WERI-Rb-1 (cell line): ENCODE data around the gene CMSS1.

Experiments used
- DNase-seq: peaks from one replicate; pipeline ENCODE4 v3.0.0-alpha.2; 2020
- H3K27ac ChIP-seq: fragments of 250-450 bp; sonication (Bioruptor Pico); 2 replicates; pipeline ENCODE4 v1.5.1; 2020; ENCODE audit warnings: mild to moderate bottlenecking, moderate library complexity
- H3K27me3 ChIP-seq: fragments of 250-450 bp; sonication (Bioruptor Pico); 2 replicates; pipeline ENCODE4 v1.5.1; 2021; ENCODE audit warnings: mild to moderate bottlenecking, low read depth, moderate library complexity; ENCODE audit not compliant: insufficient read depth, severe bottlenecking
- H3K36me3 ChIP-seq: fragments of 250-450 bp; sonication (Bioruptor Pico); 2 replicates; pipeline ENCODE4 v1.5.1; 2020; ENCODE audit warnings: mild to moderate bottlenecking, moderate library complexity
- H3K4me3 ChIP-seq: 2 replicates; pipeline ENCODE4 v1.5.1; 2011; ENCODE audit warnings: low read depth, mild to moderate bottlenecking, control low read depth, low read length
- H3K9me3 ChIP-seq: fragments of 250-450 bp; sonication (Bioruptor Pico); 2 replicates; pipeline ENCODE4 v1.5.1; 2021; ENCODE audit warnings: mild to moderate bottlenecking, moderate library complexity; ENCODE audit not compliant: severe bottlenecking
- CTCF ChIP-seq: IDR thresholded peaks from 2 replicates; pipeline ENCODE4 v1.5.1; 2011; ENCODE audit warnings: low read depth, mild to moderate bottlenecking, control low read depth, inconsistent platforms, low read length

CMSS1 gene

GRCh38 chr3:99943931-99944761 is 126.5 kb downstream of the CMSS1 start:
- H3K4me3 ChIP-seq: no peak overlapping the region

GRCh38 chr3:99945328-99945995 is 127.8 kb downstream of the CMSS1 start:
- Histone ChIP-seq H3K36me3 (no peaks in the 10 kb centered on the region; the same call in 1 of the 2 replicates), H3K4me3 (no peak overlapping the region), H3K27me3 (no peaks in the 10 kb centered on the region), H3K9me3 (no peaks in the 10 kb centered on the region), H3K27ac (no peak overlapping the region)
- DNase-seq: no peak
- TF ChIP-seq CTCF: no peak

More at GRCh38 chr3:99943931-99944761, 126.5 kb downstream of the CMSS1 start:
- DNase-seq: no peak
- Histone ChIP-seq H3K36me3 (no peaks in the 10 kb centered on the region; the same call in 1 of the 2 replicates), H3K9me3 (no peaks in the 10 kb centered on the region), H3K27me3 (no peaks in the 10 kb centered on the region), H3K27ac (no peak overlapping the region)
- TF ChIP-seq CTCF: no peak

- no peak for TF ChIP-seq CTCF
- no peaks in the 10 kb centered on the region for H3K9me3 ChIP-seq
- H3K36me3 ChIP-seq: no peaks in the 10 kb centered on the region
- no peak overlapping the region for H3K4me3 ChIP-seq
- no peak for DNase-seq
- H3K27me3 ChIP-seq: no peaks in the 10 kb centered on the region
- no peak overlapping the region for H3K27ac ChIP-seq
Measured at GRCh38 chr3:99947356-99947755, 129.7 kb downstream of the CMSS1 start.

GRCh38 chr3:99948467-99949089 is 130.9 kb downstream of the CMSS1 start:
- Histone ChIP-seq H3K4me3 (no peak overlapping the region), H3K27me3 (no peaks in the 10 kb centered on the region), H3K9me3 (no peaks in the 10 kb centered on the region), H3K36me3 (no peaks in the 10 kb centered on the region), H3K27ac (no peak overlapping the region)
- TF ChIP-seq CTCF: no peak
- no peak for DNase-seq

GRCh38 chr3:99949956-99950670 is 132.5 kb downstream of the CMSS1 start:
- no peak for TF ChIP-seq CTCF
- Histone ChIP-seq H3K9me3 (no peaks in the 10 kb centered on the region), H3K4me3 (no peak overlapping the region), H3K27me3 (no peaks in the 10 kb centered on the region), H3K36me3 (no peaks in the 10 kb centered on the region), H3K27ac (no peak overlapping the region)
- DNase-seq: no peak
